Breast epithelium (tissue), 4 donors: ENCODE measurements around the gene TMEM18. TPM values are rescaled to one million over a fixed set of nuclear protein-coding genes. Genes with fewer than 3 reads are reported as not detected.

Experiments
- DNase-seq, 2 donors: peaks; one replicate each; pipeline ENCODE4 v3.0.0-alpha.2; 2019; ENCODE audit warnings: low spot score in 2 of 2
- H3K27ac ChIP-seq, 2 donors: fragments of 200-600 bp; sonication (generic) in 1 of 2; one replicate each; pipeline ENCODE4 v1.5.1; 2016 to 2019; ENCODE audit warnings: mild to moderate bottlenecking in 1 of 2
- H3K27me3 ChIP-seq, 2 donors: fragments of 200-600 bp; sonication (generic) in 1 of 2; one replicate each; pipeline versions ENCODE4 v1.5.1 to v1.6.0; 2017 to 2019; ENCODE audit warnings: control low read depth in 1 of 2, mild to moderate bottlenecking in 1 of 2
- H3K36me3 ChIP-seq: fragments of 200-600 bp; one replicate; pipeline ENCODE4 v1.5.1; 2019
- H3K4me1 ChIP-seq, 2 donors: fragments of 200-600 bp; sonication (generic); one replicate each; pipeline ENCODE4 v1.5.1; 2016 to 2019; ENCODE audit warnings: control low read depth in 1 of 2
- H3K4me3 ChIP-seq, 3 donors: fragments of 200-600 bp; sonication (generic); 1 replicate in 2 of 3; 2 replicates in 1 of 3; pipeline ENCODE4 v1.5.1; 2016 to 2019; ENCODE audit warnings: mild to moderate bottlenecking in 3 of 3, moderate library complexity in 2 of 3
- H3K9me3 ChIP-seq, 2 donors: fragments of 200-600 bp; sonication (generic) in 1 of 2; one replicate each; pipeline ENCODE4 v1.5.1; 2016 to 2019; ENCODE audit warnings: control low read depth in 1 of 2
- CTCF ChIP-seq, 3 donors: fragments of 450-650 bp; IDR thresholded peaks; one replicate each; pipeline ENCODE4 v1.5.1; 2016 to 2017; ENCODE audit warnings: antibody characterized with exemption in 3 of 3, mild to moderate bottlenecking in 3 of 3, moderate library complexity in 3 of 3
- POLR2A ChIP-seq: fragments of 450-650 bp; IDR thresholded peaks from one replicate; pipeline ENCODE4 v1.6.1; 2016; ENCODE audit warnings: antibody characterized with exemption, mild to moderate bottlenecking, moderate library complexity
- POLR2AphosphoS5 ChIP-seq, 3 donors: sonication (generic); formaldehyde crosslinking; IDR thresholded peaks; one replicate each; pipeline ENCODE4 v1.6.1; 2017; ENCODE audit warnings: antibody characterized with exemption in 3 of 3
- intact Hi-C: fragments of 100-400 bp; cut with DNase I; formaldehyde crosslinking; loops from one replicate; pipeline ENCODE4 v1.15.1; 2023; ENCODE audit warnings: low total_unique reads
- total RNA-seq, 3 donors: library from RNA; depleted of rRNA; stranded (reverse); fragments of >200 nt; gene quantifications; one replicate each; pipeline ENCODE4 v1.1.0, GENCODE V29; 2016

Gene TMEM18
- total RNA-seq, 3 donors from 2014 or later, result 17.7 to 34.6 (median 27.4) TPM

- no peaks in the 10 kb centered on the region for H3K4me1 ChIP-seq
- TF ChIP-seq CTCF (IDR thresholded peaks at IDR 0.05), result no peak
- no peak for TF ChIP-seq POLR2A
- TF ChIP-seq POLR2AphosphoS5 (IDR thresholded peaks at IDR 0.05), result no peak
- H3K9me3 ChIP-seq, result no peaks in the 10 kb centered on the region
- H3K27me3 ChIP-seq, result peaks cover 0 to 12% of the 10 kb centered on the region in 2 donors
- peak in 1 of 2 donors; percentile 10 for DNase-seq
- intact Hi-C loops, result no loop called here
- H3K36me3 ChIP-seq, result no peaks in the 10 kb centered on the region
- no peak overlapping the region for H3K4me3 ChIP-seq
- H3K27ac ChIP-seq, result no peak overlapping the region
Measured at GRCh38 chr2:655626-656025, 21.6 kb downstream of the TMEM18 start.

- H3K36me3 ChIP-seq, result no peaks in the 10 kb centered on the region
- no peak for DNase-seq
Measured at GRCh38 chr2:654896-655295, 22.3 kb downstream of the TMEM18 start.

GRCh38 chr2:653645-654425 is 23.4 kb downstream of the TMEM18 start:
- no peak overlapping the region for H3K27ac ChIP-seq
- intact Hi-C loops, result no loop called here
- H3K4me3 ChIP-seq, result no peak overlapping the region
- no peaks in the 10 kb centered on the region for H3K36me3 ChIP-seq
- TF ChIP-seq POLR2AphosphoS5 (IDR thresholded peaks at IDR 0.05), result no peak
- TF ChIP-seq CTCF (IDR thresholded peaks at IDR 0.05), result no peak
- no peak for TF ChIP-seq POLR2A
- no peaks in the 10 kb centered on the region for H3K27me3 ChIP-seq
- no peaks in the 10 kb centered on the region for H3K9me3 ChIP-seq
- DNase-seq, result peak in 1 of 2 donors; percentile 13
- H3K4me1 ChIP-seq, result no peaks in the 10 kb centered on the region

More at GRCh38 chr2:654896-655295, 22.3 kb downstream of the TMEM18 start:
- TF ChIP-seq POLR2A (no peak), POLR2AphosphoS5 (IDR thresholded peaks at IDR 0.05) (no peak), CTCF (IDR thresholded peaks at IDR 0.05) (no peak)
- intact Hi-C loops, result no loop called here
- Histone ChIP-seq H3K27ac (no peak overlapping the region), H3K4me1 (no peaks in the 10 kb centered on the region), H3K27me3 (peaks cover 0 to 6% of the 10 kb centered on the region in 2 donors), H3K4me3 (no peak overlapping the region), H3K9me3 (no peaks in the 10 kb centered on the region)

GRCh38 chr2:652881-653480 is 24.2 kb downstream of the TMEM18 start:
- intact Hi-C loops, result no loop called here
- no peak for DNase-seq
- TF ChIP-seq CTCF (IDR thresholded peaks at IDR 0.05) (no peak), POLR2A (no peak), POLR2AphosphoS5 (IDR thresholded peaks at IDR 0.05) (no peak)

GRCh38 chr2:651951-652373 is 25.2 kb downstream of the TMEM18 start:
- no peaks in the 10 kb centered on the region for H3K4me1 ChIP-seq
- peak in 1 of 2 donors; percentile 7 for DNase-seq
- no peak for TF ChIP-seq POLR2AphosphoS5 (IDR thresholded peaks at IDR 0.05)
- no peak for TF ChIP-seq CTCF (IDR thresholded peaks at IDR 0.05)
- TF ChIP-seq POLR2A, result no peak
- no peaks in the 10 kb centered on the region for H3K36me3 ChIP-seq
- intact Hi-C loops, result loop anchor here (1.0 kb wide), 1 partner anchor 15 kb away; no protein-coding TSS in a partner anchor
- no peaks in the 10 kb centered on the region for H3K9me3 ChIP-seq
- H3K4me3 ChIP-seq, result no peak overlapping the region
- H3K27ac ChIP-seq, result no peak overlapping the region
- H3K27me3 ChIP-seq, result no peaks in the 10 kb centered on the region

More at GRCh38 chr2:652881-653480, 24.2 kb downstream of the TMEM18 start:
- H3K27me3 ChIP-seq, result no peaks in the 10 kb centered on the region
- no peak overlapping the region for H3K4me3 ChIP-seq
- H3K27ac ChIP-seq, result no peak overlapping the region
- H3K9me3 ChIP-seq, result no peaks in the 10 kb centered on the region
- H3K36me3 ChIP-seq, result no peaks in the 10 kb centered on the region
- H3K4me1 ChIP-seq, result no peaks in the 10 kb centered on the region
